ENCODE measurements around the gene WFDC2. TPM values are rescaled to one million over a fixed set of nuclear protein-coding genes. Genes with fewer than 3 reads are reported as not detected.

The WFDC2 gene
- total and polyA plus RNA-seq, 2 donors (not counting 3 experiments of a cell fraction or from before 2014, with no cell fraction given), result not detected

GRCh38 chr20:45523821-45524220, 54.3 kb downstream of the WFDC2 start:
- Histone ChIP-seq H3K9me1 (replicated peaks; ENCODE audit: control insufficient read depth, extremely low read depth, insufficient read depth, low read length) (no peaks in the 10 kb centered on the region), H3K4me2 (ENCODE audit: insufficient read depth, low read length) (no peak overlapping the region), H3K27ac (ENCODE audit: insufficient read depth, low read depth, low read length) (no peak overlapping the region), H3K4me3 (replicated peaks in 1 of 3; ENCODE audit: insufficient read depth in 1 of 3, low read depth in 1 of 3, low read length in 3 of 3) (no peak overlapping the region), H3K36me3 (ENCODE audit: control insufficient read depth in 2 of 2, extremely low read depth in 1 of 2, insufficient read depth in 2 of 2, low read length in 2 of 2) (no peaks in the 10 kb centered on the region), H3K27me3 (ENCODE audit: control insufficient read depth in 2 of 2, insufficient read depth in 2 of 2, low read length in 2 of 2) (no peaks in the 10 kb centered on the region), H2AFZ (ENCODE audit: low read depth, low read length) (no peak overlapping the region), H3K9me3 (replicated peaks; ENCODE audit: control insufficient read depth, insufficient read depth, low read length) (no peaks in the 10 kb centered on the region), H3K4me1 (ENCODE audit: control insufficient read depth, extremely low read depth, insufficient read depth, low read length) (no peaks in the 10 kb centered on the region), H3K79me2 (ENCODE audit: control insufficient read depth, insufficient read depth, low read length) (no peaks in the 10 kb centered on the region), H3K9ac (replicated peaks; ENCODE audit: extremely low read depth, insufficient read depth, low read length) (no peak overlapping the region), H4K20me1 (replicated peaks; ENCODE audit: control insufficient read depth, extremely low read depth, insufficient read depth, low read length) (no peaks in the 10 kb centered on the region)
- dilution Hi-C loops (cut with MboI; ENCODE audit: extremely low pct_ligation_motif_present, low sequenced_read_pairs) (no loop called here), intact Hi-C loops (cut with micrococcal nuclease) (no loop called here)
- no peak for TF ChIP-seq JUN (IDR thresholded peaks at IDR 0.05; ENCODE audit: borderline replicate concordance, insufficient read depth, insufficient read length, low read depth)
- TF ChIP-seq CTCF (IDR thresholded peaks at IDR 0.05; ENCODE audit: extremely low read depth in 1 of 2, insufficient read depth in 1 of 2, low read depth in 1 of 2, low read length in 2 of 2), result no peak
- TF ChIP-seq, protein P1, sequence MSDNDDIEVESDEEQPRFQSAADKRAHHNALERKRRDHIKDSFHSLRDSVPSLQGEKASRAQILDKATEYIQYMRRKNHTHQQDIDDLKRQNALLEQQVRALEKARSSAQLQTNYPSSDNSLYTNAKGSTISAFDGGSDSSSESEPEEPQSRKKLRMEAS (IDR thresholded peaks at IDR 0.05; ENCODE audit: insufficient read depth, insufficient read length), result no peak
- no peak for TF ChIP-seq POLR2AphosphoS5 (IDR thresholded peaks at IDR 0.05; ENCODE audit: insufficient read depth, low read depth, low read length)
- TF ChIP-seq EZH2 (IDR thresholded peaks at IDR 0.05; ENCODE audit: borderline replicate concordance, low read depth, low read length, severe bottlenecking), result no peak
- no peak for TF ChIP-seq POLR2A (IDR thresholded peaks at IDR 0.05; ENCODE audit: low read depth, low read length)
- no peak for TF ChIP-seq GATA2 (IDR thresholded peaks at IDR 0.05; ENCODE audit: insufficient read depth, insufficient read length, low read depth, low read length)
- no peak for TF ChIP-seq MYC (IDR thresholded peaks at IDR 0.05; ENCODE audit: low read depth, low read length)
- no peak for DNase-seq (ENCODE audit: low read depth, low spot score)
- ChIA-PET CTCF (no interaction called here), POLR2A (no interaction called here)
- no TSS peak for BruUV-seq (replicated peaks)
- FAIRE-seq, result no peak

All from endothelial cell of umbilical vein (primary cell).